Fibroblast of upper back skin (primary cell): Measurements from ENCODE around the gene LRRC8B.

Experiments used
- DNase-seq: peaks from one replicate; pipeline ENCODE4 v3.0.0-alpha.2; 2013

LRRC8B gene

GRCh38 chr1:89548122-89548857 lies 23.7 kb downstream of the LRRC8B start:
- DNase-seq = no peak

- no peak for DNase-seq
Observed at GRCh38 chr1:89550995-89551394, 26.4 kb downstream of the LRRC8B start.

- DNase-seq = no peak
Observed at GRCh38 chr1:89552471-89553081, 27.9 kb downstream of the LRRC8B start.

- DNase-seq = no peak
Observed at GRCh38 chr1:89553157-89553556, 28.5 kb downstream of the LRRC8B start.

- no peak for DNase-seq
Observed at GRCh38 chr1:89555550-89555949, 30.9 kb downstream of the LRRC8B start.

GRCh38 chr1:89556726-89557444 lies 32.3 kb downstream of the LRRC8B start:
- no peak for DNase-seq

GRCh38 chr1:89557445-89557825 lies 32.8 kb downstream of the LRRC8B start:
- no peak for DNase-seq

- no peak for DNase-seq
Observed at GRCh38 chr1:89557956-89558355, 33.3 kb downstream of the LRRC8B start.

GRCh38 chr1:89563957-89564604 lies 39.5 kb downstream of the LRRC8B start:
- DNase-seq = peak; percentile 45

GRCh38 chr1:89565521-89565920 lies 40.9 kb downstream of the LRRC8B start:
- no peak for DNase-seq

GRCh38 chr1:89566761-89567174 lies 42.1 kb downstream of the LRRC8B start:
- DNase-seq = no peak

GRCh38 chr1:89567797-89568196 lies 43.2 kb downstream of the LRRC8B start:
- no peak for DNase-seq

- DNase-seq = no peak
Observed at GRCh38 chr1:89573410-89573809, 48.8 kb downstream of the LRRC8B start.

- DNase-seq = no peak
Observed at GRCh38 chr1:89574621-89575020, 50.0 kb downstream of the LRRC8B start.

GRCh38 chr1:89575207-89575606 lies 50.6 kb downstream of the LRRC8B start:
- no peak for DNase-seq

- no peak for DNase-seq
Observed at GRCh38 chr1:89576013-89576412, 51.4 kb downstream of the LRRC8B start.

- DNase-seq = peak; percentile 25
Observed at GRCh38 chr1:89578151-89578550, 53.5 kb downstream of the LRRC8B start.

GRCh38 chr1:89578946-89579684 lies 54.5 kb downstream of the LRRC8B start:
- no peak for DNase-seq

GRCh38 chr1:89580036-89580435 lies 55.4 kb downstream of the LRRC8B start:
- DNase-seq = no peak

GRCh38 chr1:89581859-89582258 lies 57.2 kb downstream of the LRRC8B start:
- DNase-seq = no peak

GRCh38 chr1:89582571-89582970 lies 57.9 kb downstream of the LRRC8B start:
- no peak for DNase-seq

- DNase-seq = no peak
Observed at GRCh38 chr1:89584211-89584610, 59.6 kb downstream of the LRRC8B start.

- DNase-seq = no peak
Observed at GRCh38 chr1:89584781-89585180, 60.2 kb downstream of the LRRC8B start.
